KOPT-K1 (cell line): ENCODE measurements around the gene SUCO.
A peak's percentile ranks its signal among the peaks of the same experiment; 100 is the strongest.
"Not testable (repeated sequence)": the region's sequence is repeated elsewhere in the genome, so short reads cannot be mapped to it uniquely, and the experiment has no call there.

Experiments
- H3K27ac ChIP-seq: fragments of 200-600 bp; sonication (generic); 2 replicates; pipeline ENCODE4 v1.5.1; 2016; ENCODE audit warnings: antibody characterized with exemption, mild to moderate bottlenecking, low read depth, low read length; ENCODE audit not compliant: poor library complexity, severe bottlenecking
- H3K36me3 ChIP-seq: fragments of 200-600 bp; sonication (generic); 2 replicates; pipeline ENCODE4 v1.5.1; 2017; ENCODE audit warnings: antibody characterized with exemption, mild to moderate bottlenecking, low read length, moderate library complexity; ENCODE audit not compliant: insufficient read depth
- H3K9me3 ChIP-seq: fragments of 200-600 bp; sonication (generic); 2 replicates; pipeline ENCODE4 v1.5.1; 2017; ENCODE audit warnings: antibody characterized with exemption, low read length, mild to moderate bottlenecking; ENCODE audit not compliant: insufficient read depth, poor library complexity, severe bottlenecking

SUCO gene

DNA sequence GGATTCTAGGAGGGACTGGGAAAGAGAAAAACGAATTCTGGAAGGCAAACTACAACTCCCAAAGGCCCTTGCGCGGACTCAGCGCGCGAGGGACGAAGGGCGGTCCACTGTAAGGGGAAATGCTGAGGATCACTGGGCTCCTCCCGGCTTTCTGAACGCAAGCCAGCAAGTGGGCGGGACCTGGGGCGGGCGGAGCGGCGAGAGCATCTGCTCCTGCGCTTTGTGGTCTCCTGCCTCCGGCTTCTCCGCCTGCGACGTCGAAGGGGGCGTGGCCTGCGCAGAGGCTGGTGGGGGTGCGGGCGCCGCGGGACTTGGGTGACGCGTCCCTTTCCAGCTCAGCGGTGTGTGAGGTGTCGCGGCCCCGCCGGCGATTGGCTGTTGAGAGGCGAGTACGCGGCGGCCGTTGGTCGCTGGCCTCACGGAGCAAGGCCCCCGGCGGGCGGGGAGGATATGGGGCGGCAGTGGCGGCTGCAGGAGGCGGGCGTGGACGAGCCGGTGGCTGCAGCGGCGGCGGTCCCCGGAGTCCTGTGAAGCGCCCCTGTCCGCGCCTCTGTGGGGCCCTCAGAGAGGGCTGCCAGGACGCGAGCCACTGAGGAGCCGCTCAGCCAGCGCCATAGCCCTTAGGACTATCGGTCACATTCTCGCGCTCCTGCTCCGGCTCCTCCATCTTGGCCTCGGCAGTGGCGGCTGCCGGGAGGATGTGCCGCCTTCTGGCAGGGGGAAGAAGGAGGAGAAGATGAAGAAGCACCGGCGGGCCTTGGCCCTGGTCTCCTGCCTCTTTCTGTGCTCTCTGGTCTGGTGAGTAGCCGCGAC lies at the start of gene SUCO:
Gene SUCO (plus strand): TSS at position 451 of the 813 bp plus-strand sequence. CDS start 286 bp downstream, at position 737.
- Histone ChIP-seq H3K9me3 (no peaks in the 10 kb centered on the region), H3K27ac (peak within 1 kb of the TSS; percentile 80), H3K36me3 (no peaks in the 10 kb centered on the region)

DNA sequence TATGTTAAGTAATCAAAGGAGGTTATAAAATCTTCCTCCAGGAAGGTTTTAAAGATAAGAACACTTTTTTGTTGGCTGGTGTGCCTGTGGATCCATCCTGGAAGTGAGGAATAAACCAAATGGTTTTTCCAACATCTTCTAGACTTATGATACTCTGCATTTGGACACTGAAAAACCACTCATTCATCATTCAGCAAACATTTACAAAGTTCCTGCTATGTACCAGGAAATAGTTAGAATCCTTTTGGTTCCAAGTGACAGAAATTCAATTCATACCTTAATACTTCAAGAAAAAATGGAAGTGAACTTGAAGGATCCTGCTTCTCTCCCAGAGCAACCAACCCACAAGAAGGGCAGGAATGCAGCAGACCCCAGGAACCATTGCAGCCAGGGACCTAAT lies 49.5 kb upstream of the SUCO start:
- Histone ChIP-seq H3K9me3 (no peaks in the 10 kb centered on the region), H3K27ac (no peak overlapping the region), H3K36me3 (no peaks in the 10 kb centered on the region)

GRCh38 chr1:172484252-172484651 lies 48.7 kb upstream of the SUCO start:
- Histone ChIP-seq H3K9me3 (no peaks in the 10 kb centered on the region), H3K36me3 (no peaks in the 10 kb centered on the region), H3K27ac (no peak overlapping the region)

DNA sequence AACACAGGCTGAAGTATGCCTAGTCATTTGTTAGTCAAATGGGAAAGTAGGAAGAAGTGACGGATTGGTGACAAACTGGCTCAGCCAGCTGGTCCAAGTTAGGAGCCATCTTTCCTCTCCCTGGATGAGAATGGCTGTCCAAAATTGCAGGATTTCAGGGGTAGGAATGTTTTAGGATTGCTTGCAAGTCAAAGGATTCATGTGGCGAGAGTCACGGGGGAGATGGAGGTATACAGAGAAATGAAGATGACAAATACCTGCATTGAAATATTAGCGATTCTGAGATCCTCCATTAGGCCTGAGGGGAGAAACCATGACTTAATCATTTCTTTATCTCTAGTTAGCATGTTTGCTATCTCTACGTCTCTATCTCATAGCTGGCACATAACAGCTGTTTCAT lies 47.3 kb upstream of the SUCO start:
- Histone ChIP-seq H3K27ac (no peak overlapping the region), H3K36me3 (no peaks in the 10 kb centered on the region), H3K9me3 (no peaks in the 10 kb centered on the region)

GRCh38 chr1:172486805-172487454 lies 46.0 kb upstream of the SUCO start:
- Histone ChIP-seq H3K27ac (no peak overlapping the region), H3K9me3 (no peaks in the 10 kb centered on the region), H3K36me3 (no peaks in the 10 kb centered on the region)

- no peak overlapping the region for H3K27ac ChIP-seq
- no peaks in the 10 kb centered on the region for H3K36me3 ChIP-seq
- H3K9me3 ChIP-seq: no peaks in the 10 kb centered on the region
Measured at GRCh38 chr1:172487550-172487949, 45.4 kb upstream of the SUCO start.

- no peak overlapping the region for H3K27ac ChIP-seq
- no peaks in the 10 kb centered on the region for H3K36me3 ChIP-seq
- no peaks in the 10 kb centered on the region for H3K9me3 ChIP-seq
Measured at GRCh38 chr1:172488393-172488792, 44.6 kb upstream of the SUCO start.

- H3K27ac ChIP-seq: no peak overlapping the region
- no peaks in the 10 kb centered on the region for H3K9me3 ChIP-seq
Measured at GRCh38 chr1:172489847-172490246, 43.1 kb upstream of the SUCO start.

DNA sequence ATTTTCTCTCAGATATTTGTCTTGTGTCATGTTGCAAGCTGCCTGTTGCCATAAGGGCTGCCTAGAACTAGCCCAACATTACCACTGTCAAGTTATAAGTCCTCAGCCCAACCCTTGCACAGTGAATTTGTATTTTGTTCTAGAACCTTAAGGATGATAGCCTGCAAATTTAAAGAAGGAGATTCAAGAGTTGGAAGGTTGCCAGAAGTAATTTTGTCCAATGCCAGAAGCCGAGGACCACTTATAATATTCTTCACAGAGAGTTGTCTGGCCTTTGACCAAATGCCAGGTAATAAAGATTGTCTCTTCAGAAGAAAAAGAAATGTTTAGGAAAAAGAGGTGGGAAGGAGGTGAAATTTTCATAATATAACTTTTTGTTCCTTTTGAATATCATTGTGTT lies 40.5 kb upstream of the SUCO start:
- no peaks in the 10 kb centered on the region for H3K36me3 ChIP-seq
- H3K9me3 ChIP-seq: no peaks in the 10 kb centered on the region
- no peak overlapping the region for H3K27ac ChIP-seq

More at GRCh38 chr1:172489847-172490246, 43.1 kb upstream of the SUCO start:
- H3K36me3 ChIP-seq: no peaks in the 10 kb centered on the region

DNA sequence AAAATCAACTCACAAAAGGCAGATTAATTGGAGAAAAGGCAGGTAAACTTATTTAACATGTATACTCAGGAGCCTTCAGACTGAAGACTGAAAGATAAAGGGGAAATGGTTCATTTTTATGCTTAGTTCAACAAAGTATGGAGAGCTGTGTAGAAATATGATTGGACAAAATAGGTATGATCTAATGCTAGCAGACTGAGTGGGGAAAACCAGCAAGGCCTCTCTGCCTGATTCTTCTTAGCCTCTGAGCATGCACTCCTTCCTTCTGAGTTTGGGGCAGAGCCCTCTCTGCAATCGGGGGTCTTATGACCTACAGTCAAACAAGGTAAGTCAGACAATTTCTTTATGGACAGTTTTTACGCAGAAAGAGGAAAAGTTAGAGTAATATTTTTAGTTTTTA lies 38.8 kb upstream of the SUCO start:
- Histone ChIP-seq H3K36me3 (no peaks in the 10 kb centered on the region), H3K9me3 (no peaks in the 10 kb centered on the region), H3K27ac (no peak overlapping the region)

DNA sequence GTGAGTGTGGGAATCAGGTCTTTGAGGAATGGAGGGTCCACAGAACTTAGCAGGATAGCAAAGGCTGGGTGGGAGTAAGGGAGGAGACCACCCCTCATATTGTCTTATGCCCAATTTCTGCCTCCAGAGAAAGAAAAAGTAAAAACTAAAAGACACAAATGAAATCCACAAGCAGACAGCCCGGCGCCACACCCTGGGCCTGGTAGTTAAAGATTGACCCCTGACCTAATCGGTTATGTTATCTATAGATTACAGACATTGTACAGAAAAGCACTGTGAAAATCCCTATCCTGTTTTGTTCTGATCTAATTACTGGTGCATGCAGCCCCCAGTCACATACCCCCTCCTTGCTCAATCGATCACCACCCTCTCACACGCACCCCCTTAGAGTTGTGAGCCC lies 36.8 kb upstream of the SUCO start:
- not testable (repeated sequence) for H3K36me3 ChIP-seq, H3K27ac ChIP-seq, H3K9me3 ChIP-seq

DNA sequence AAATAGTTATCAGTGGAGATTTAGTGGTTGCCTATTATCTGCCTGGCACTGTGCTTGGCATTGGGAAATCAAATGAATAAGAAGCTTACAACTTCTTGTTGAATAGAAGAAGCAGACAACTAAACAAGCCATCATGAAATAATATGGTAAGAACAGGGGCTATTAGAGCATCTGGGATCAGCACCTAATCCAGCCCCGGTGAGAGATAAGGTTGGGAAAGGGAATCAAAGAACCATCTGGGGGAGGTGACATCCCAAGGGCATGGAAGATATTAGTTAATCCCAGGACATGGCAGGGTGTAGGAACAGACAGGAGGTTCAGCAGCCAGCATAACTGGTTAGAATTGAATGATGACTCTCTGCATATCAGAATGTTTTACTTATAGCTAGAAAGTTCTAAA lies 36.3 kb upstream of the SUCO start:
- H3K36me3 ChIP-seq: no peaks in the 10 kb centered on the region
- no peak overlapping the region for H3K27ac ChIP-seq
- no peaks in the 10 kb centered on the region for H3K9me3 ChIP-seq

DNA sequence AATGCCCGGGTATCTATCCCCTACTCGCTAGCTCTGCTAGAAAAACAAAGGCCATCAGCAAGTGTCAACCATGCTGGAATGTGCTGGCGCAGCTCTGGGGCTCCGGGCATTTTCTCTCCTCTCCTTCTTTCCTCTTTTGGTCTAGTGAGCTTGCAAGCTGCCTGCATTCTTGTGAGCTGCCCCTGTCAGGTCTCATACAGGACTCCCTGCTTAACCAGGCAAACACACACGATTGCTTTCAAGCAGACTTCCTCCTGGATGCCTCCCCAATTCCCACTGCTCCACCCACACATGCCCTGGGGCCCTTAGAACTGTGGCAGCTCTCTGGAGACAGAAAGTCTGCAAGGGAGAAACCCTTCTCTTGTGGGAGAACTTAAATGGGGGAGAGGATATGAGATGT lies 35.7 kb upstream of the SUCO start:
- Histone ChIP-seq H3K36me3 (no peaks in the 10 kb centered on the region), H3K9me3 (no peaks in the 10 kb centered on the region), H3K27ac (no peak overlapping the region)

- no peak overlapping the region for H3K27ac ChIP-seq
- no peaks in the 10 kb centered on the region for H3K9me3 ChIP-seq
- no peaks in the 10 kb centered on the region for H3K36me3 ChIP-seq
Measured at GRCh38 chr1:172498857-172499256, 34.1 kb upstream of the SUCO start.

- H3K27ac ChIP-seq: no peak overlapping the region
Measured at GRCh38 chr1:172499636-172500141, 33.3 kb upstream of the SUCO start.

GRCh38 chr1:172500207-172500606 lies 32.7 kb upstream of the SUCO start:
- Histone ChIP-seq H3K27ac (no peak overlapping the region), H3K36me3 (no peaks in the 10 kb centered on the region), H3K9me3 (no peaks in the 10 kb centered on the region)

More at GRCh38 chr1:172499636-172500141, 33.3 kb upstream of the SUCO start:
- no peaks in the 10 kb centered on the region for H3K36me3 ChIP-seq
- H3K9me3 ChIP-seq: no peaks in the 10 kb centered on the region
